Natural killer cell (primary cell): ENCODE measurements around the gene FGD6. TPM values are rescaled to one million over a fixed set of nuclear protein-coding genes. Genes with fewer than 3 reads are reported as not detected.

Experiments
- ATAC-seq, 3 donors: fragments of 150-1000 bp in 2 of 3; fragments of 200-7000 bp in 1 of 3; cut with Tn5 transposase; 1 replicate in 1 of 3; 2 replicates in 2 of 3; pipeline ENCODE4 v1.10.0; 2021; ENCODE audit warnings: mild to moderate bottlenecking in 2 of 3, moderate library complexity in 2 of 3
- DNase-seq, 2 donors: peaks; one replicate each; pipeline versions ENCODE4 v3.0.0 to v3.0.0-alpha.2; 2013 to 2021; ENCODE audit warnings: mixed read lengths in 1 of 2
- H3K27ac ChIP-seq: one replicate; pipeline ENCODE4 v1.5.1; 2013; ENCODE audit warnings: mild to moderate bottlenecking, low read length
- H3K27me3 ChIP-seq: one replicate; pipeline ENCODE4 v1.6.1; 2013; ENCODE audit warnings: low read length; ENCODE audit not compliant: control insufficient read depth, insufficient read depth
- H3K36me3 ChIP-seq: one replicate; pipeline ENCODE4 v1.6.1; 2013; ENCODE audit warnings: low read length; ENCODE audit not compliant: control insufficient read depth, insufficient read depth
- H3K4me1 ChIP-seq: one replicate; pipeline ENCODE4 v1.6.1; 2013; ENCODE audit warnings: low read length; ENCODE audit not compliant: control insufficient read depth, insufficient read depth
- H3K4me3 ChIP-seq: one replicate; pipeline ENCODE4 v1.5.1; 2013; ENCODE audit warnings: low read length
- H3K9me3 ChIP-seq: one replicate; pipeline ENCODE4 v1.6.1; 2013; ENCODE audit warnings: low read length; ENCODE audit not compliant: control insufficient read depth, insufficient read depth
- H3K27ac Mint-ChIP-seq, 2 donors: one replicate each; pipeline ENCODE4 v1.8.0; 2022; ENCODE audit warnings: mild to moderate bottlenecking in 2 of 2, mixed read lengths in 2 of 2, moderate library complexity in 1 of 2
- H3K27me3 Mint-ChIP-seq, 2 donors: one replicate each; pipeline ENCODE4 v1.8.0; 2022; ENCODE audit warnings: low read depth in 2 of 2, mixed read lengths in 2 of 2
- H3K36me3 Mint-ChIP-seq: one replicate; pipeline ENCODE4 v1.8.0; 2022; ENCODE audit warnings: mixed read lengths
- H3K4me1 Mint-ChIP-seq, 2 donors: one replicate each; pipeline ENCODE4 v1.8.0; 2022; ENCODE audit warnings: mixed read lengths in 2 of 2
- H3K4me3 Mint-ChIP-seq: one replicate; pipeline ENCODE4 v1.8.0; 2022; ENCODE audit warnings: mild to moderate bottlenecking, moderate library complexity, mixed read lengths
- H3K9me3 Mint-ChIP-seq, 2 donors: one replicate each; pipeline ENCODE4 v1.8.0; 2022; ENCODE audit warnings: mixed read lengths in 2 of 2
- WGBS: methylation state at CpG from one replicate; pipeline ENCODE4 v1.1.7; 2013; ENCODE audit warnings: missing lambda C conversion rate; ENCODE audit not compliant: insufficient coverage; 5-methylcytosine and 5-hydroxymethylcytosine counted together
- intact Hi-C: fragments of 100-400 bp; cut with micrococcal nuclease; formaldehyde crosslinking; loops from one replicate; pipeline ENCODE4 v1.14.2; 2022
- total RNA-seq, 4 donors: library from RNA; stranded (reverse); fragments of 120-200 nt in 1 of 4; gene quantifications; one replicate each; pipeline versions ENCODE4 v1.2.3 to v1.2.4, GENCODE V29; 2013 to 2022
- TF ChIP-seq, protein P1 (sequence below): fragments of 200-600 bp; IDR thresholded peaks from one replicate; pipeline ENCODE4 v1.8.0; 2022; ENCODE audit warnings: antibody characterized with exemption

Gene FGD6
- total RNA-seq: 1 to 10 TPM; 1.5 to 1.9 (median 1.9) TPM
- 2.6 TPM for total RNA-seq (2013)

DNA sequence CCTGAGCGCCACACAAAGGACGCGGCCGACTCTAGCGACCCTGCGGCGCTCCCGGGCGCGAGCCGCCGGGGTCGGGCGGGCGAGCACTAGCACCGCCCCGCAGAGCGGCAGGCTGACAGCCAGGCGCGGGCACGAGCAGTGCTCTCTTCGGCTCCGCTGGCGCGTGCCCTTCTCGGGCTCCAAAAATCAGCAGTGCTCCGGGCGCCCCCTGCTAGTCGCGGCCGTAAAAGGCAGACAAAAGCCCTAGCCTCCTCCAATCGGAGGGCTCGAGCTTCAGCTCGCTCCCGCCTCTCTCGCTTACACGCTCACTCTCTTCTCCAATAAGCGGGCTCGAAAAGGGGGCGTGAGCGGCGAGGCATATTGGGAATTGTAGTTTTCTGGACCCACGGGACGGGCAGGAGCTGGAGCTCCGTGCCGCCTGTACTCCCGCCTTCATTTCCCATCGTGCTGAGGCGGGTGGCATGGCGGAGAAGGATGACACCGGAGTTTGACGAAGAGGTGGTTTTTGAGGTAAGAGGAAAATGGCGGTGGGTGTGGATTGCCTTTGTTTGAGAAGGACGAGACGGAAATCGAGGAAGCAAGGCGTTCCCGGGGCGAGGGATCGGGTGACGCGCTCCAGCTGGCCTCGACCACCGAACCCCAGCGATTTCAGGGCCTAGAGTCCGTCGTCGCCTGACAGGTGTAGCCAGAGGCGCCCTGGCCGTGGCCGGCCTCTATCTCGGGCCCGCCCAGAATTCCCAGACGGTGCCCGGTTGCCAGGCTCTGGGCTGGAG is at the start of gene FGD6, which contains the start of gene VEZT:
TSS of gene FGD6 (minus strand) at position 91 of the 773 bp plus-strand sequence. CDS start 227 bp downstream, outside the sequence.
TSS of gene VEZT (plus strand) at position 431 of the 773 bp plus-strand sequence. CDS start at position 475, 44 bp downstream.
- Histone ChIP-seq H3K36me3 (no peaks in the 10 kb centered on the region), H3K4me1 (peaks cover 10% of the 10 kb centered on the region), H3K27me3 (peaks cover 5% of the 10 kb centered on the region), H3K27ac (peak within 1 kb of the TSS; percentile 85), H3K9me3 (no peaks in the 10 kb centered on the region), H3K4me3 (peak within 1 kb of the TSS; percentile 95)
- Mint-ChIP-seq H3K4me3 (peak within 1 kb of the TSS; percentile 100), H3K27ac (peak within 1 kb of the TSS; percentile 91 to 97), H3K36me3 (peaks cover 6% of the 10 kb centered on the region), H3K27me3 (peaks cover 6 to 9% of the 10 kb centered on the region in 2 donors), H3K9me3 (no peaks in the 10 kb centered on the region), H3K4me1 (peaks cover 27 to 31% of the 10 kb centered on the region in 2 donors)
- peak; percentile 93 to 98 for DNase-seq
- TF ChIP-seq, protein P1, sequence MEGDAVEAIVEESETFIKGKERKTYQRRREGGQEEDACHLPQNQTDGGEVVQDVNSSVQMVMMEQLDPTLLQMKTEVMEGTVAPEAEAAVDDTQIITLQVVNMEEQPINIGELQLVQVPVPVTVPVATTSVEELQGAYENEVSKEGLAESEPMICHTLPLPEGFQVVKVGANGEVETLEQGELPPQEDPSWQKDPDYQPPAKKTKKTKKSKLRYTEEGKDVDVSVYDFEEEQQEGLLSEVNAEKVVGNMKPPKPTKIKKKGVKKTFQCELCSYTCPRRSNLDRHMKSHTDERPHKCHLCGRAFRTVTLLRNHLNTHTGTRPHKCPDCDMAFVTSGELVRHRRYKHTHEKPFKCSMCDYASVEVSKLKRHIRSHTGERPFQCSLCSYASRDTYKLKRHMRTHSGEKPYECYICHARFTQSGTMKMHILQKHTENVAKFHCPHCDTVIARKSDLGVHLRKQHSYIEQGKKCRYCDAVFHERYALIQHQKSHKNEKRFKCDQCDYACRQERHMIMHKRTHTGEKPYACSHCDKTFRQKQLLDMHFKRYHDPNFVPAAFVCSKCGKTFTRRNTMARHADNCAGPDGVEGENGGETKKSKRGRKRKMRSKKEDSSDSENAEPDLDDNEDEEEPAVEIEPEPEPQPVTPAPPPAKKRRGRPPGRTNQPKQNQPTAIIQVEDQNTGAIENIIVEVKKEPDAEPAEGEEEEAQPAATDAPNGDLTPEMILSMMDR: peak; percentile 63
- intact Hi-C loops: loop anchor here (5.0 to 10.0 kb wide), 3 partner anchors 145 to 1543 kb away; partner anchors contain the start of genes CRADD, NR2C1 and SNRPF
- ATAC-seq: peak; percentile 93 to 98 (median 94)
- under 1% methylated on average over 75 of the region's 75 CpGs for WGBS

GRCh38 chr12:95266254-95266653 is 49.0 kb upstream of the FGD6 start:
- Histone ChIP-seq H3K4me1 (no peaks in the 10 kb centered on the region), H3K36me3 (peaks cover 38% of the 10 kb centered on the region), H3K4me3 (no peak overlapping the region), H3K9me3 (no peaks in the 10 kb centered on the region), H3K27ac (no peak overlapping the region), H3K27me3 (no peaks in the 10 kb centered on the region)
- no peaks in the 10 kb centered on the region for H3K4me1 Mint-ChIP-seq
- TF ChIP-seq, protein P1: no peak
- no peaks in the 10 kb centered on the region for H3K36me3 Mint-ChIP-seq
- WGBS: 99% methylated on average over 6 of the region's 6 CpGs
- no peak overlapping the region for H3K4me3 Mint-ChIP-seq
- intact Hi-C loops: no loop called here
- ATAC-seq (no peak), DNase-seq (no peak)
- H3K27ac Mint-ChIP-seq: no peak overlapping the region
- no peaks in the 10 kb centered on the region for H3K9me3 Mint-ChIP-seq
- H3K27me3 Mint-ChIP-seq: no peaks in the 10 kb centered on the region

GRCh38 chr12:95265765-95266164 is 48.5 kb upstream of the FGD6 start:
- no peak for DNase-seq
- WGBS: 92% methylated on average over 2 of the region's 2 CpGs
- Histone ChIP-seq H3K27me3 (no peaks in the 10 kb centered on the region), H3K36me3 (peaks cover 38% of the 10 kb centered on the region), H3K4me3 (no peak overlapping the region), H3K4me1 (no peaks in the 10 kb centered on the region), H3K9me3 (no peaks in the 10 kb centered on the region), H3K27ac (no peak overlapping the region)
- Mint-ChIP-seq H3K27ac (no peak overlapping the region), H3K4me1 (no peaks in the 10 kb centered on the region), H3K27me3 (no peaks in the 10 kb centered on the region), H3K4me3 (no peak overlapping the region), H3K9me3 (no peaks in the 10 kb centered on the region), H3K36me3 (no peaks in the 10 kb centered on the region)
- intact Hi-C loops: no loop called here
- TF ChIP-seq, protein P1: no peak
- ATAC-seq: no peak
